ENCODE results near the gene RWDD3. TPM values are rescaled to one million over a fixed set of nuclear protein-coding genes. Genes with fewer than 3 reads are reported as not detected.
A peak's percentile ranks its signal among the peaks of the same experiment; 100 is the strongest.

The RWDD3 gene
- total RNA-seq, 2 experiments from 2014 or later: 11.4 to 12.4 TPM

DNA sequence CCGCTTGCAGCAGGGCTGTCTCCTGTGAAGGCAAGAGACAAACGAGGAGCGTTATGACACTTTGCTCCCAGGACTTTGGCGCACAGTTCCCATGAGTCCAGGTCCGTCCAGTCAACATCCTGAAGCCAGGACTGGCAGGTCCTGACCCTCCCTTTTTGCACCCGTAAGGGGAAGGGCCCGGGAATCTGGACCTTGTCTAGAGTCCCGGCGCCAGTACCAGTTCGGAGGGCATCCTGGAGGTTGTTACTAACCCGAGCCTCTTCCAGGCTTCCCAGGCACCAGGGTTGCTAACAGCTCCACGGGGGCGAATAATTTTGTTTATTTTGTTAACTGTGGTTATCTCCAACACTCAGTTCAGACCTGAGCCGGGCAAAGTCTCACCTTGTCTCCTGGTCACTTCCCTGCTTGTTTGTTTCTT, 682 bp upstream of the RWDD3 start:
- H3K27me3 Mint-ChIP-seq (ENCODE audit: low read depth): peaks cover 5% of the 10 kb centered on the region
- H3K4me3 Mint-ChIP-seq: peak overlapping the region; percentile 90
- H3K27ac Mint-ChIP-seq: peak overlapping the region; percentile 36
- peaks cover 34% of the 10 kb centered on the region for H3K4me1 Mint-ChIP-seq (ENCODE audit: low read depth)
- CTCF ChIA-PET: interaction anchor here (0.6 to 2.5 kb wide), 18 partner anchors 10 to 379 kb away, joined by 3 to 18 read pairs (median 6); partner anchors contain the start of genes ALG14 and TLCD4
- peaks cover 4% of the 10 kb centered on the region for H3K36me3 Mint-ChIP-seq (ENCODE audit: low read depth)
- H3K9me3 Mint-ChIP-seq: no peaks in the 10 kb centered on the region
- no peak for DNase-seq
- intact Hi-C loops (cut with micrococcal nuclease): loop anchor here (5.0 kb wide), 2 partner anchors 1196 to 1489 kb away; partner anchors contain the start of gene PTBP2

GRCh38 chr1:95236784-95237575, 3.0 kb downstream of the RWDD3 start:
- Mint-ChIP-seq H3K4me3 (no peak overlapping the region), H3K4me1 (ENCODE audit: low read depth) (peaks cover 54% of the 10 kb centered on the region), H3K9me3 (peaks cover 15% of the 10 kb centered on the region), H3K27me3 (ENCODE audit: low read depth) (no peaks in the 10 kb centered on the region), H3K27ac (no peak overlapping the region), H3K36me3 (ENCODE audit: low read depth) (peaks cover 30% of the 10 kb centered on the region)
- CTCF ChIA-PET: interaction anchor here (0.7 kb wide), 1 partner anchor 152 kb away, joined by 3 read pairs; no protein-coding TSS in a partner anchor
- intact Hi-C loops (cut with micrococcal nuclease): no loop called here
- DNase-seq: no peak

DNA sequence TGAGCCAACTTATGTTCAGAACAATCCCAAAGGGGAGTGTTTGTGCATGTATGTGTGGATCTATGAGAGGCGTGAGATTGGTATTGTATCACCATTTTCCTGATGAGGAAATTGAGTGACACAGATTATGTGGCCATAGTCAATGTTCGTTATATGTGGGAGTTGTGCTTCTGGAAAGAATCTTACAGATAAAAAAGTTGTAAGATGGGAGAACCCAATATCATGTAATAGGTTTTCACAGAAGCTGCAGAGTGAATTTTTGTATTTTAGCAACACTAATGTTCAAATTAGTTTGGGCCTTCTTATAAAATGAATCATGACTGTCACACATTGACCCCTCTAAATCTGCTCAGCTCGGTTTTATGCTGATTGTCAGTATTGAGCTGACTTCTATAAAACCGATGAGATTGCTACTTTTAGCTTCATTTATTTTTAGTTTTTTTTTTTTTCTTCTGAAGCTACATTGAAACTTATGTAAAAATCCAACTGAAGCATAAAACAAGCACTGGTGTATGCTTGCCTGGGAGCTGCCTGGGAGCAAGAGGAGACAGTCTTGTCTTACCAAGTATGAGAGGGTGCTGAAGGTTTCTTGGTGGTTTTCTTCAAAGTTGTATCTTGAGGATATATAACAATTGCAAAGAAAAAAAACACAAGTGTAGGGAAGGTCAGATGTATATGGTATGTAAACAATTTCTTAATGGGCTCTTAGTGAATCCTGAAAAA, 4.1 kb downstream of the RWDD3 start:
- Mint-ChIP-seq H3K9me3 (peaks cover 19% of the 10 kb centered on the region), H3K4me3 (no peak overlapping the region), H3K27ac (no peak overlapping the region), H3K36me3 (ENCODE audit: low read depth) (peaks cover 38% of the 10 kb centered on the region), H3K4me1 (ENCODE audit: low read depth) (peaks cover 54% of the 10 kb centered on the region), H3K27me3 (ENCODE audit: low read depth) (no peaks in the 10 kb centered on the region)
- CTCF ChIA-PET: interaction anchor here (0.6 to 1.8 kb wide), 2 partner anchors 14 to 154 kb away, joined by 3 to 7 read pairs; no protein-coding TSS in a partner anchor
- intact Hi-C loops (cut with micrococcal nuclease): no loop called here
- no peak for DNase-seq

DNA sequence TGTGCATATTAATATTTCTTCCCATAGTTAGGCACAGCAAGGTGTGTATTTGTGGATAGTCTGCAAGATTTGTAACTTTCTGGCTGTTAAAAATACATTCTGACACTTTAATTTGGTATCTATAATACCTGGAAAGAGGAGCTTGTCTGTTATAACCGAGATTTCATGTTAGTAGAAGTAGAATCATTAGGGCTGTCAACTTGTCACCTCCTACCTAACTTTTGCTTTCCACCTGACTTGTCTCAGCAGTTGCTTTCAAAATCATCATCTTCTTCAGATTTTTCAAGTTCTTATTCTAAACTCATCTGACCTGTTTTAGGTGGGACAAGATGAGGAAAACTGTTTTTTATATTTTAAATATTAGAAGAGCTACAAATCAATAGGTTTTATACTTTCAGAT, 11.0 kb downstream of the RWDD3 start:
- CTCF ChIA-PET: interaction anchor here (1.0 to 1.9 kb wide), 3 partner anchors 11 to 391 kb away, joined by 5 to 9 read pairs (median 6); partner anchors contain the start of gene RWDD3
- Mint-ChIP-seq H3K36me3 (ENCODE audit: low read depth) (peaks cover 34% of the 10 kb centered on the region), H3K4me1 (ENCODE audit: low read depth) (peaks cover 16% of the 10 kb centered on the region), H3K4me3 (no peak overlapping the region), H3K27me3 (ENCODE audit: low read depth) (no peaks in the 10 kb centered on the region), H3K27ac (no peak overlapping the region), H3K9me3 (peaks cover 19% of the 10 kb centered on the region)
- DNase-seq: no peak
- intact Hi-C loops (cut with micrococcal nuclease): no loop called here

DNA sequence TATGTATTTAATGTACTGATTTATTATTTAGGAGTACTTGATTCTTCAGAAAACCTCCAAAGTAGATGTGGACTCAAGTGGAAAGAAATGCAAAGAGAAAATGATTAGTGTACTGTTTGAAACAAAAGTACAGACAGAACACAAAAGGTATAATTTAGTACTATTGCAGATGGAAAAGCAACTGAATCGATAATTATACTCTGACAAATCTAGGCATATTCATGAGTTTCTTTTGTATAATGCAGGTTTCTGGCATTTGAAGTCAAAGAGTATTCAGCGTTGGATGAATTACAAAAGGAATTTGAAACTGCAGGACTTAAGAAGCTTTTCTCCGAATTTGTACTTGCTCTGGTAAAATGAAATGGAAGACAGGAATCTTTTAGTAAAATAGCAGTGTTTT, 12.5 kb downstream of the RWDD3 start:
- Mint-ChIP-seq H3K27me3 (ENCODE audit: low read depth) (no peaks in the 10 kb centered on the region), H3K36me3 (ENCODE audit: low read depth) (peaks cover 21% of the 10 kb centered on the region), H3K9me3 (peaks cover 9% of the 10 kb centered on the region), H3K4me1 (ENCODE audit: low read depth) (peaks cover 13% of the 10 kb centered on the region), H3K27ac (no peak overlapping the region), H3K4me3 (no peak overlapping the region)
- intact Hi-C loops (cut with micrococcal nuclease): no loop called here
- CTCF ChIA-PET: interaction anchor here (1.5 to 1.9 kb wide), 2 partner anchors 11 to 13 kb away, joined by 3 to 9 read pairs; partner anchors contain the start of gene RWDD3
- DNase-seq: no peak

- CTCF ChIA-PET: interaction anchor here (2.1 kb wide), 1 partner anchor 14 kb away, joined by 10 read pairs; the partner anchor contains the start of gene RWDD3
- no peak for DNase-seq
- Mint-ChIP-seq H3K36me3 (ENCODE audit: low read depth) (peaks cover 20% of the 10 kb centered on the region), H3K9me3 (no peaks in the 10 kb centered on the region), H3K4me1 (ENCODE audit: low read depth) (peaks cover 13% of the 10 kb centered on the region), H3K27me3 (ENCODE audit: low read depth) (no peaks in the 10 kb centered on the region), H3K27ac (no peak overlapping the region), H3K4me3 (no peak overlapping the region)
- intact Hi-C loops (cut with micrococcal nuclease): no loop called here
These were observed 13.6 kb downstream of the RWDD3 start for GRCh38 chr1:95247607-95248006.

DNA sequence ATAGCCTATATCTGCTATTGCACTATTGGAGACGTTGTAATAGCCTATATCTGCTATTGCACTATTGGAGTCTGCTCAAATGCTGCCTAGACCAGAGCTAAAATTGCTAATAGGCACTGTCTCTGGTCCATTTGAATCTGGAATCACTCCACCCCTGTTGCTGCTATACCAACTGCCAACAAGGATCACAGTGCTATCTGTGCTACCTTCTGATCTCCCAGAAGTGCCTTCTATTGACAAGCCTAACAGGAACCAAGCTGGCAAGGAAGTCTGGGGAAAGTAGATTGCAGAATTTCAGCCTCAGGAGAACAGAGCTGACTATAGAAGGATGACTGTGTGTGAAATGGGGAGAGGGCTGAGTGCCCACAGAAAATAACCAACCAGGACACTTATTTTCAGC, 15.9 kb downstream of the RWDD3 start:
- Mint-ChIP-seq H3K27ac (no peak overlapping the region), H3K4me3 (no peak overlapping the region), H3K9me3 (peaks cover 4% of the 10 kb centered on the region), H3K36me3 (ENCODE audit: low read depth) (peaks cover 19% of the 10 kb centered on the region), H3K27me3 (ENCODE audit: low read depth) (no peaks in the 10 kb centered on the region), H3K4me1 (ENCODE audit: low read depth) (peaks cover 5% of the 10 kb centered on the region)
- CTCF ChIA-PET: interaction anchor here (1.3 kb wide), 1 partner anchor 396 kb away, joined by 3 read pairs; no protein-coding TSS in a partner anchor
- intact Hi-C loops (cut with micrococcal nuclease): no loop called here
- no peak for DNase-seq

GRCh38 chr1:95252422-95252821, 18.4 kb downstream of the RWDD3 start:
- H3K9me3 Mint-ChIP-seq: peaks cover 4% of the 10 kb centered on the region
- H3K4me3 Mint-ChIP-seq: no peak overlapping the region
- intact Hi-C loops (cut with micrococcal nuclease): no loop called here
- H3K27me3 Mint-ChIP-seq (ENCODE audit: low read depth): no peaks in the 10 kb centered on the region
- CTCF ChIA-PET: interaction anchor here (0.6 kb wide), 1 partner anchor 14 kb away, joined by 3 read pairs; no protein-coding TSS in a partner anchor
- H3K27ac Mint-ChIP-seq: no peak overlapping the region
- peaks cover 16% of the 10 kb centered on the region for H3K36me3 Mint-ChIP-seq (ENCODE audit: low read depth)
- DNase-seq: no peak
- no peaks in the 10 kb centered on the region for H3K4me1 Mint-ChIP-seq (ENCODE audit: low read depth)

- Mint-ChIP-seq H3K36me3 (ENCODE audit: low read depth) (peaks cover 15% of the 10 kb centered on the region), H3K4me1 (ENCODE audit: low read depth) (no peaks in the 10 kb centered on the region), H3K27me3 (ENCODE audit: low read depth) (no peaks in the 10 kb centered on the region), H3K27ac (no peak overlapping the region), H3K9me3 (peaks cover 4% of the 10 kb centered on the region), H3K4me3 (no peak overlapping the region)
- DNase-seq: no peak
- intact Hi-C loops (cut with micrococcal nuclease): no loop called here
- CTCF ChIA-PET: no interaction called here
These were observed 20.9 kb downstream of the RWDD3 start for GRCh38 chr1:95254959-95255358.

DNA sequence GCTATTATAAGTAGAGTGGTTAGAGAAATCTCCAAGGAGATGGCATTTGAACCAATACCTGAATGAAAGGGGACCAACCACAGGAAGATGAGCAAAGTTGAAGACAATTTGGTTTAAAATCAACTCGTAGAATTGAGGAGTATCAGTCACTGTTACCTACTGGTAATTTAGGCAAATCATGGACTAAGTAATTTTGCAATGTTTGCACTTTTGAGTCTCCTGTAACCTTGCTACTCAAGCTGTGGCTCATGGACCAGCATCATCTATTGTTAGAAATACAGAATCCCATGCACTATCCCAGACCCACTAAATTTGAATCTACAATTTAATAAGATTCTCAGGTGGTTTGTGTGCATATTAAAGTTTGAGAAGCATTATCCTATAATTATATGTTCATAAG, 21.8 kb downstream of the RWDD3 start:
- Mint-ChIP-seq H3K4me1 (ENCODE audit: low read depth) (no peaks in the 10 kb centered on the region), H3K4me3 (no peak overlapping the region), H3K27me3 (ENCODE audit: low read depth) (no peaks in the 10 kb centered on the region), H3K9me3 (peaks cover 4% of the 10 kb centered on the region), H3K27ac (no peak overlapping the region), H3K36me3 (ENCODE audit: low read depth) (peaks cover 15% of the 10 kb centered on the region)
- CTCF ChIA-PET: no interaction called here
- intact Hi-C loops (cut with micrococcal nuclease): no loop called here
- no peak for DNase-seq

- intact Hi-C loops (cut with micrococcal nuclease): no loop called here
- Mint-ChIP-seq H3K27me3 (ENCODE audit: low read depth) (no peaks in the 10 kb centered on the region), H3K27ac (no peak overlapping the region), H3K9me3 (peaks cover 4% of the 10 kb centered on the region), H3K36me3 (ENCODE audit: low read depth) (peaks cover 9% of the 10 kb centered on the region), H3K4me3 (no peak overlapping the region), H3K4me1 (ENCODE audit: low read depth) (no peaks in the 10 kb centered on the region)
- CTCF ChIA-PET: no interaction called here
- DNase-seq: no peak
These were observed 23.7 kb downstream of the RWDD3 start for GRCh38 chr1:95257758-95258157.

GRCh38 chr1:95259245-95259644, 25.2 kb downstream of the RWDD3 start:
- no peak overlapping the region for H3K27ac Mint-ChIP-seq
- intact Hi-C loops (cut with micrococcal nuclease): no loop called here
- CTCF ChIA-PET: no interaction called here
- DNase-seq: no peak
- no peak overlapping the region for H3K4me3 Mint-ChIP-seq
- no peaks in the 10 kb centered on the region for H3K9me3 Mint-ChIP-seq
- no peaks in the 10 kb centered on the region for H3K4me1 Mint-ChIP-seq (ENCODE audit: low read depth)
- H3K36me3 Mint-ChIP-seq (ENCODE audit: low read depth): peaks cover 2% of the 10 kb centered on the region
- H3K27me3 Mint-ChIP-seq (ENCODE audit: low read depth): no peaks in the 10 kb centered on the region
